Glomerular visceral epithelial cell (primary cell): Measurements from ENCODE around the gene TBCD.

Source experiments
- DNase-seq: peaks from one replicate; pipeline ENCODE4 v3.0.0-alpha.2; 2016; ENCODE audit errors: extremely low spot score

Gene TBCD

GRCh38 chr17:82887255-82888164 lies 135.6 kb downstream of the TBCD start:
- DNase-seq = peak; percentile 13

- DNase-seq = no peak
Observed at GRCh38 chr17:82888583-82889495, 137.0 kb downstream of the TBCD start.

- no peak for DNase-seq
Observed at GRCh38 chr17:82889496-82890338, 137.9 kb downstream of the TBCD start.

- no peak for DNase-seq
Observed at GRCh38 chr17:82890339-82890730, 138.5 kb downstream of the TBCD start.

- no peak for DNase-seq
Observed at GRCh38 chr17:82890926-82891678, 139.2 kb downstream of the TBCD start.

GRCh38 chr17:82891911-82892310 lies 140.0 kb downstream of the TBCD start:
- no peak for DNase-seq

GRCh38 chr17:82892899-82893565 lies 141.2 kb downstream of the TBCD start:
- no peak for DNase-seq

GRCh38 chr17:82893779-82894178 lies 141.9 kb downstream of the TBCD start:
- DNase-seq = no peak

GRCh38 chr17:82894389-82894788 lies 142.5 kb downstream of the TBCD start:
- DNase-seq = no peak

GRCh38 chr17:82895087-82895486 lies 143.2 kb downstream of the TBCD start:
- no peak for DNase-seq

GRCh38 chr17:82896071-82897000 lies 144.5 kb downstream of the TBCD start:
- no peak for DNase-seq

GRCh38 chr17:82897514-82898249 lies 145.8 kb downstream of the TBCD start:
- no peak for DNase-seq

GRCh38 chr17:82898976-82899514 lies 147.2 kb downstream of the TBCD start:
- no peak for DNase-seq

GRCh38 chr17:82899941-82900340 lies 148.1 kb downstream of the TBCD start:
- DNase-seq = no peak

- no peak for DNase-seq
Observed at GRCh38 chr17:82900741-82901140, 148.9 kb downstream of the TBCD start.

GRCh38 chr17:82901356-82901755 lies 149.5 kb downstream of the TBCD start:
- DNase-seq = no peak

- no peak for DNase-seq
Observed at GRCh38 chr17:82901856-82902255, 150.0 kb downstream of the TBCD start.
